HG03039 (cell line): Measurements from ENCODE around the gene TMEFF1.
A peak's percentile ranks its signal among the peaks of the same experiment; 100 is the strongest.

Source experiments
- ATAC-seq: cut with Tn5 transposase; IDR thresholded peaks from one replicate; pipeline ENCODE4 v1.9.1; 2021; ENCODE audit warnings: mild to moderate bottlenecking, moderate library complexity; ENCODE audit not compliant: unreplicated experiment

TMEFF1 gene

DNA sequence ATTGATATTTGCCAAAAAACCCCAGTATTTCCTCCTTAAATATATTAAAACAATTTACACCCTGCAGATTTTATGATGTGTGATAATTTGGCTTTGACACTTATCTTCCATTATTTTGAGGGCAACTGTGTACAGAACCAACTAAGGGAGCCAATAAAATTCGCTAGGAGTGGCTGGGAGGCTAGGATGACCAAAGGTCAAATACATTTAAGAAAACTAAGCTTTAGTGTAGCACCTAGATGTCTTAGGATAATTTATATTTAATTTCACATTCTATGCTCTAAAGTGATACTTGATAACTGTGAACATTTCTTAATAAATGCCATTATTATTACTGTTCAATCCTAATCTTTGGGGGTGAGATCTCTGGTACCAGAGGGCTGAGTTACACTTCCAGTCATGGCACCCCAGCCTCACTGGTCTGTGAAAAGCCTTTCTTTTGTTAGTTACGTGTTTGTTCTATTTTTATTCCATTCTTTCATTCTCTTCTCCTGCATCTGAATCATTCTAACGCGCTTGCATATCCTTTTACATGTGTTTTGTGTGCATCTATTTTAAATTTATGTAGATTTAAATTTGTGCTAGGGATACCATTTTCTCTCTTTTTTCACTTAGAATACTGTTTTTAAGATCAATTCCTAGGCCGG lies 26.9 kb upstream of the TMEFF1 start:
- no peak for ATAC-seq

- no peak for ATAC-seq
Observed at GRCh38 chr9:100447041-100447440, 25.9 kb upstream of the TMEFF1 start.

DNA sequence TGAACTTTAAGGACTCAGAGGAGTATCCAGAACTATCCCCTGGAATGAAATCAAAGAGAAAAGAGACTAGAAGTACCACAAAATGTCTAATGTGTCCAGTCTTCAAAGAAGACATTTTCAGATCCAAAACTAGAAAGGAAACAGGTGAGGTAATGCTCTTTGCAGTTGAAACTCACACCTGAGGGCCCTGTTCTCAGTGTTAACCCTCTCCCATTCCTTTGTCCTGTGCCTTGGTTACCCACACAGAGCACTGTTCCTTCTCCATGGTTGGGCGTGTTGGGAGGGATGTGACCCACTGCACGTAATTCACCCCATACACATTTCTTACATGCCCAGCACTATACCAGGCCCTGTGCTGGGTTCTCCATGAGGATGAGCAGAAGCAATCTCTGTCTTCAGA lies 24.7 kb upstream of the TMEFF1 start:
- ATAC-seq, result no peak

DNA sequence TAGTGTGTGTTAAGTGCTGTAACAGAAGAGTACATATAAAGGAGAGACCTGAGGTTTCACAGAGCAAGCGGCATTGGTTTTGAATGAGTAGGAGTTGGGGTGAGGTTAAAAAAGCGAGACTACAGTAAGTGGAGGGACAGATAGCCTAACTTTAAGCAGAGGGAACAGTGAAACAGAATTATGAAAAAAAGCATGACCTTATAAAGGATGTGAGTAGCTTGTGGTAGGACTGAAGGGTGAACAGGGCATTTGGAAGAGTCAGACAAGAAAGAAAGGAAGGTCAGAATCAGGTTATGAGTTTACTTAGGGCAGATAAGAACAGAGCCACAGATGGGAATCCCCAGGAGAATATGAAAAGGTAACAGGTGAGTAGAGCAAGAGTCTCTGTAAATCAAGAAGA lies 23.5 kb upstream of the TMEFF1 start:
- ATAC-seq, result peak; percentile 67

GRCh38 chr9:100452894-100453293 lies 20.1 kb upstream of the TMEFF1 start:
- no peak for ATAC-seq

DNA sequence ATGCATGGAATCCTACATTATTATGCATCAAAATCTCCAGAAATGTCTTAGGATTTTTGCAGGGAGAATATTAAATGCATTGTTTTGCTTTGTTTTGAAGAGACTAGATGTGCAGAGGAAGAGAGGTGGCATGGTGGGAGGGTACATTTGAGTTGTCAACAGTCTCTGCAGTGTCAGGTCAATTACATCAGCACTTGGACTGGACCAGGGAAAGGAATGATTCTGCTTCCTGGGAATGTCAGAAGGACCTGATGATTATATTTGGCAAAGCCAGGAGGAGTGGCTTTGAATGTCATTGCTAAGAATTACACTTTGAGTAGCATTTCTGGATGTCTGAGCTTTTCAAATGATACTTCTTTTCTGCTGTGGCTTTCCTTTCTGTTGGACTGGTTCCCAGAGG lies 17.5 kb upstream of the TMEFF1 start:
- ATAC-seq, result no peak

DNA sequence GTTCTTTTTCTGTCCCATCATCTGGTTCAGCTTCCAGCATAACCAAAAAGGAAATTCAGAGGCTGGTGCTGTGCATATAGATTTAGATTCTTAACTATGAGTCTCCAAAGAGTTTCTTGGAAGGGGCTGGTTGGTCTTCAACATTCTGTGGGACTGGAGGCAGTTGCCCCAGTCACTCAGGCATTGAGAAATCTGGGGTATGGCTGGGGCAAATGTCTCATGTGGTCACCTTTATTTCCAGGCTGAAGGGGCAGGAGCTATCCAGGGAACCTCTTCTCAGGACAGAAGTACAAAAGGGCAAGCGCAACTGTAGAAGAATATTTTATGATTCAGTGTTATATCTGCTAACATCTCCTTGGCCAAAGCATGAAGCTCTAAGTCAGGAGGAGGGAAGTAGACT lies 15.4 kb upstream of the TMEFF1 start:
- ATAC-seq, result no peak

- no peak for ATAC-seq
Observed at GRCh38 chr9:100459963-100460362, 13.0 kb upstream of the TMEFF1 start.

- ATAC-seq, result no peak
Observed at GRCh38 chr9:100465274-100465673, 7.7 kb upstream of the TMEFF1 start.

DNA sequence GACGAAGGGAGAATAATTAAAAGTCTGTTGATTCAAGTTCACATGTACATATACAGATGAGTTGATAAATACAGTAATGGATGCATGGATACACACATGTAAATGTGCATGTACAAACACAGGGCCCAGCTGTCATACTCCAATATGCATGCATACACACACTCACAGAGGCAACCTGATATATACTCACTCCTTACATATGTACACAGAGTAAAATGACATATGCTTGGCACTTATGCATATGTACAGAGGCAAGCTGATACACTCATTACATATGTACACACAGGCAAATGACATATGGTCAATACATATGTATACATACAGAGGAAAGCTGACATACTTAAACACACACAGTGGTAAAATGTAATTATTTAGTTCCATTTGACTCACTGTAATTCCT lies 7.2 kb upstream of the TMEFF1 start:
- ATAC-seq, result no peak

- ATAC-seq, result no peak
Observed at GRCh38 chr9:100466171-100466828, 6.6 kb upstream of the TMEFF1 start.

- ATAC-seq, result no peak
Observed at GRCh38 chr9:100466829-100467221, 6.1 kb upstream of the TMEFF1 start.

DNA sequence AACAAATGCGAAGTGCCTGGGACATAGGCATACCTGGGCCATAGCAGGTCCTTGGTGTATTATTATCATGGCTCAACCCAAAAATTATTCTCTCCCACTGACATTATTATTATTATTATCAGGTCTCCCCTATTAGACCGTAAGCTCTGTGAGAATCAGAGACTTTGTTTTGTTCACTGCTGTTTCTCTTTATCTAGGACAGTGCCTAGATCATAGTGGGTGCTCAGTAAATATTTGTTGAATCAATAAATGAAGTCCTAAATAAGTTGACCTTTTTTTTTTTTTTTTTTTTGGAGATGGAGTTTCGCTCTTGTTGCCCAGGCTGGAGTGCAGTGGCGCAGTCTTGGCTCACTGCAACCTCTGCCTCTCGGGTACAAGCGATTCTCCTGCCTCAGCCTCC lies 4.9 kb upstream of the TMEFF1 start:
- no peak for ATAC-seq

GRCh38 chr9:100472268-100472667 lies 681 bp upstream of the TMEFF1 start:
- ATAC-seq, result no peak

- peak; percentile 44 for ATAC-seq
Observed at GRCh38 chr9:100473276-100474081, 530 bp downstream of the TMEFF1 start.

- ATAC-seq, result no peak
Observed at GRCh38 chr9:100474082-100474923, 1.4 kb downstream of the TMEFF1 start.

DNA sequence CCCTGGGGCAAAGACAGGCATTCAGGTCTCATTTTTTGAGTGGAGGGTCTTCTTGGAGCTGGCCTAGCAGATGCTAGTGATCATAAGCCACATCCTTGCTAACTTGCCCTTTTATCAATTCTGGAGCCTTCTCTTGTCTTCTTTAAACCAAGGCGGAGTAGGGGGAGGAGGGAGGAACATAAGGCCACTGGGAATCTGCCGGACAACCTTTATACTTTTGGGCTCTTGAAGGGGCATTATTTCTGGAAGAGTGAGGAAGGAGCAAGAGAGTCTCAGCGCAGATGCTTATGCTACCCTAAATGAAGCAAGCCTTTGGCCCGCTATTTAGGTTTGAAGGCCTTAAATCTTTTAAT lies 2.0 kb downstream of the TMEFF1 start:
- ATAC-seq, result no peak

- no peak for ATAC-seq
Observed at GRCh38 chr9:100477241-100477640, 4.3 kb downstream of the TMEFF1 start.

- no peak for ATAC-seq
Observed at GRCh38 chr9:100478192-100478591, 5.2 kb downstream of the TMEFF1 start.

- ATAC-seq, result no peak
Observed at GRCh38 chr9:100479820-100480219, 6.9 kb downstream of the TMEFF1 start.

DNA sequence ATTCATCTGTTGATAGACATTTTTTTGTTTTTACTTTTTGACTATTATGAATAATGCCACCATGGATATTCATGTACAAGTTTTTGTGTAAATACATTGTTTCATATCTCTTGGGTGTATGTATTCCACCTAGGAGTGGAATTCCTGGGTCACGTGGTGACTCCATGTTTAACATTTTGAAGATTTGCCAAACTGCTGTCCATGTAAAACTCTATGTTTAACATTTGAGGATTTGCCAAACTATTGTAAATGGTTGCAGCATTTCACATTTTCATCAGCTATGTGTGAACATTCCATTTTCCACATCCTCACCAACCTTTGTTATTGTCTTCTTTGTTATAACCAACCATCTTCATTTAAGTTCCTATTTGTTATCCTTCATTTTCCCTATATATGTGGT lies 12.2 kb downstream of the TMEFF1 start:
- ATAC-seq, result no peak
